ENCODE measurements around the gene CPA4. TPM values are rescaled to one million over a fixed set of nuclear protein-coding genes. Genes with fewer than 3 reads are reported as not detected.

The CPA4 gene
- total and polyA plus RNA-seq, 4 donors, result 0.55 to 2.3 (median 1.2) TPM

GRCh38 chr7:130274296-130274695 lies 18.7 kb upstream of the CPA4 start:
- Histone ChIP-seq H3K9ac (ENCODE audit: insufficient read depth in 1 of 2, low read length in 2 of 2) (peak overlapping the region in 1 of 2 donors; percentile 72), H3K27ac (ENCODE audit: low read depth in 1 of 2, low read length in 1 of 2) (no peak overlapping the region)

DNA sequence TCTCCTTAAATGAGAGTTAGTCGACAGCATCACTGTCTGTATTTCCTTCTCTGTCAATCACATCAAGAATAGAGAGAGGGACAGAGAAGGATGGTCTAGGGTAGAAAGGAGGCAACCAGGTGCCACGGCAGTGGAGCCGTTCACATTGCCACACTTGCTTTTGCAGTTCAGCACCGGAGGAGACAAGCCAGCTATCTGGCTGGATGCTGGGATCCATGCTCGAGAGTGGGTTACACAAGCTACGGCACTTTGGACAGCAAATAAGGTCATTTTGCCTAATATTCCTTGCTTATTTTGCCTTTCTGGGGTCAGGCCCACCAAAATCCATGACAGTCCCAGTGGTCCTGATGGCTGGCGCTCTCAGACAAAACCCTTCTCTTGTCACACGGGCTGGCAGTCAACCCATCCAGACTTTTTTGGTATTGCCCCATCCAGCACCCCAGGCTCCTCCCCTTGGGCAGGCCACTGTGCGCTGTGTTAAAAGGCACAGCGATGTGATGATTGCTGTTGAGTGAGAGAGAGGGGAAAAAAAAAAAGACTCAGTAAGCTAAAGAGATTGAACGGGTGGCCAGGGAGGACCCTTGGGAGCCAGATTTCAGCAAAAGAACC lies 17.9 kb upstream of the CPA4 start:
- ATAC-seq (ENCODE audit: insufficient read depth, low FRiP score), result no peak
- 77 to 84% methylated on average over 11 of the region's 11 CpGs for WGBS, 2 donors
- Histone ChIP-seq H3K4me3 (no peak overlapping the region), H3K4me1 (ENCODE audit: control insufficient read depth in 5 of 5, insufficient read depth in 5 of 5, low read length in 5 of 5) (peaks cover 3 to 78% (median 16%) of the 10 kb centered on the region in 5 donors), H3K36me3 (ENCODE audit: control insufficient read depth in 4 of 4, insufficient read depth in 4 of 4, low read length in 4 of 4) (no peaks in the 10 kb centered on the region), H3K9ac (ENCODE audit: insufficient read depth in 1 of 2, low read length in 2 of 2) (peak overlapping the region in 1 of 2 donors; percentile 2), H3K9me3 (ENCODE audit: control insufficient read depth in 4 of 4, insufficient read depth in 3 of 4, low read length in 3 of 4) (peaks cover 0 to 2% (median 0%) of the 10 kb centered on the region in 4 donors), H3K27me3 (ENCODE audit: control insufficient read depth in 3 of 3, insufficient read depth in 3 of 3, low read length in 2 of 3) (no peaks in the 10 kb centered on the region), H3K27ac (ENCODE audit: low read depth in 1 of 2, low read length in 1 of 2) (no peak overlapping the region)
- TF ChIP-seq CTCF (IDR thresholded peaks at IDR 0.05; ENCODE audit: control extremely low read depth, extremely low read depth), result no peak
- peak in 2 of 3 donors; percentile 57 for DNase-seq

More at GRCh38 chr7:130274296-130274695, 18.7 kb upstream of the CPA4 start:
- no peaks in the 10 kb centered on the region for H3K36me3 ChIP-seq (ENCODE audit: control insufficient read depth in 4 of 4, insufficient read depth in 4 of 4, low read length in 4 of 4)
- H3K9me3 ChIP-seq (ENCODE audit: control insufficient read depth in 4 of 4, insufficient read depth in 3 of 4, low read length in 3 of 4), result peaks cover 0 to 2% (median 0%) of the 10 kb centered on the region in 4 donors
- H3K27me3 ChIP-seq (ENCODE audit: control insufficient read depth in 3 of 3, insufficient read depth in 3 of 3, low read length in 2 of 3), result no peaks in the 10 kb centered on the region
- no peak overlapping the region for H3K4me3 ChIP-seq
- WGBS, 2 donors, result 57 to 81% methylated on average over 1 of the region's 1 CpG
- DNase-seq (peak in 1 of 3 donors; percentile 21), ATAC-seq (ENCODE audit: insufficient read depth, low FRiP score) (no peak)
- H3K4me1 ChIP-seq (ENCODE audit: control insufficient read depth in 5 of 5, insufficient read depth in 5 of 5, low read length in 5 of 5), result peaks cover 3 to 75% (median 16%) of the 10 kb centered on the region in 5 donors
- no peak for TF ChIP-seq CTCF (IDR thresholded peaks at IDR 0.05; ENCODE audit: control extremely low read depth, extremely low read depth)

GRCh38 chr7:130275826-130276297 lies 17.1 kb upstream of the CPA4 start:
- H3K9ac ChIP-seq (ENCODE audit: insufficient read depth in 1 of 2, low read length in 2 of 2), result no peak overlapping the region
- no peak for TF ChIP-seq CTCF (IDR thresholded peaks at IDR 0.05; ENCODE audit: control extremely low read depth, extremely low read depth)
- H3K36me3 ChIP-seq (ENCODE audit: control insufficient read depth in 4 of 4, insufficient read depth in 4 of 4, low read length in 4 of 4), result no peaks in the 10 kb centered on the region
- peaks cover 3 to 78% (median 16%) of the 10 kb centered on the region in 5 donors for H3K4me1 ChIP-seq (ENCODE audit: control insufficient read depth in 5 of 5, insufficient read depth in 5 of 5, low read length in 5 of 5)
- H3K4me3 ChIP-seq, result no peak overlapping the region
- H3K9me3 ChIP-seq (ENCODE audit: control insufficient read depth in 4 of 4, insufficient read depth in 3 of 4, low read length in 3 of 4), result peaks cover 0 to 2% (median 0%) of the 10 kb centered on the region in 4 donors
- ATAC-seq (ENCODE audit: insufficient read depth, low FRiP score) (no peak), DNase-seq (peak in 1 of 3 donors; percentile 26)
- no peak overlapping the region for H3K27ac ChIP-seq (ENCODE audit: low read depth in 1 of 2, low read length in 1 of 2)
- WGBS, 2 donors, result 59 to 65% methylated on average over 5 of the region's 5 CpGs
- H3K27me3 ChIP-seq (ENCODE audit: control insufficient read depth in 3 of 3, insufficient read depth in 3 of 3, low read length in 2 of 3), result no peaks in the 10 kb centered on the region
